Right atrium auricular region (tissue), 2 donors: ENCODE measurements around the gene RNPS1. TPM values are rescaled to one million over a fixed set of nuclear protein-coding genes. Genes with fewer than 3 reads are reported as not detected.
A peak's percentile ranks its signal among the peaks of the same experiment; 100 is the strongest.

ENCODE experiments used
- DNase-seq: peaks from one replicate; pipeline ENCODE4 v3.0.0-alpha.2; 2019; ENCODE audit warnings: low spot score
- H3K27ac ChIP-seq, 2 donors: fragments of 200-600 bp; sonication (generic); 1 replicate in 1 of 2; 2 replicates in 1 of 2; pipeline ENCODE4 v1.5.1; 2016 to 2019
- H3K27me3 ChIP-seq, 2 donors: fragments of 200-600 bp; sonication (generic); one replicate each; pipeline versions ENCODE4 v1.5.1 to v1.6.0; 2017 to 2019
- H3K36me3 ChIP-seq: fragments of 200-600 bp; sonication (generic); one replicate; pipeline ENCODE4 v1.5.1; 2016
- H3K4me1 ChIP-seq, 2 donors: fragments of 200-600 bp; sonication (generic); one replicate each; pipeline versions ENCODE4 v1.5.1 to v1.6.0; 2017 to 2019
- H3K4me3 ChIP-seq, 2 donors: fragments of 200-600 bp; sonication (generic); 1 replicate in 1 of 2; 2 replicates in 1 of 2; pipeline ENCODE4 v1.5.1; 2017 to 2019; ENCODE audit warnings: mild to moderate bottlenecking in 1 of 2, moderate library complexity in 1 of 2
- H3K9me3 ChIP-seq, 2 donors: fragments of 200-600 bp; sonication (generic); one replicate each; pipeline ENCODE4 v1.5.1; 2019
- CTCF ChIP-seq, 2 donors: fragments of 200-600 bp; sonication (generic); IDR thresholded peaks; one replicate each; pipeline ENCODE4 v1.5.1; 2019; ENCODE audit warnings: antibody characterized with exemption in 2 of 2
- total RNA-seq, 2 donors: library from RNA; depleted of rRNA; stranded (reverse); fragments of >200 nt; gene quantifications; one replicate each; pipeline ENCODE4 v1.1.0, GENCODE V29; 2016

RNPS1 gene
- 100 to 1,000 TPM in 1 of 2 donors, 10 to 100 TPM in 1; 93.6 to 124 TPM for total RNA-seq

GRCh38 chr16:2267913-2268666, at the start of gene RNPS1:
Gene RNPS1, minus strand, starts transcription at chr16:2268126. Its CDS starts 3,483 bp downstream, at chr16:2264643.
- Histone ChIP-seq H3K4me1 (peaks cover 0 to 36% of the 10 kb centered on the region in 2 donors), H3K9me3 (no peaks in the 10 kb centered on the region), H3K27me3 (no peaks in the 10 kb centered on the region), H3K36me3 (peaks cover 16% of the 10 kb centered on the region), H3K4me3 (peak within 1 kb of the TSS; percentile 57 to 90), H3K27ac (peak within 1 kb of the TSS; percentile 95)
- no peak for TF ChIP-seq CTCF (IDR thresholded peaks at IDR 0.05)
- peak; percentile 97 for DNase-seq

GRCh38 chr16:2317231-2318020, 49.5 kb upstream of the RNPS1 start:
- no peak for DNase-seq
- Histone ChIP-seq H3K36me3 (peaks cover 12% of the 10 kb centered on the region), H3K27ac (no peak overlapping the region), H3K9me3 (no peaks in the 10 kb centered on the region), H3K4me3 (no peak overlapping the region), H3K27me3 (no peaks in the 10 kb centered on the region), H3K4me1 (no peaks in the 10 kb centered on the region)
- no peak for TF ChIP-seq CTCF (IDR thresholded peaks at IDR 0.05)

GRCh38 chr16:2308089-2308962, 40.4 kb upstream of the RNPS1 start:
- Histone ChIP-seq H3K4me3 (no peak overlapping the region), H3K9me3 (no peaks in the 10 kb centered on the region), H3K27me3 (no peaks in the 10 kb centered on the region), H3K27ac (no peak overlapping the region), H3K4me1 (no peaks in the 10 kb centered on the region), H3K36me3 (peaks cover 7% of the 10 kb centered on the region)
- DNase-seq = no peak
- TF ChIP-seq CTCF (IDR thresholded peaks at IDR 0.05) = no peak

- H3K27ac ChIP-seq = no peak overlapping the region
- DNase-seq = no peak
- TF ChIP-seq CTCF (IDR thresholded peaks at IDR 0.05) = no peak
- H3K4me3 ChIP-seq = no peak overlapping the region
- H3K27me3 ChIP-seq = no peaks in the 10 kb centered on the region
- H3K36me3 ChIP-seq = peaks cover 7% of the 10 kb centered on the region
- H3K9me3 ChIP-seq = no peaks in the 10 kb centered on the region
- H3K4me1 ChIP-seq = no peaks in the 10 kb centered on the region
Measured at GRCh38 chr16:2299915-2300192, 31.9 kb upstream of the RNPS1 start.

- TF ChIP-seq CTCF (IDR thresholded peaks at IDR 0.05) = no peak
- no peaks in the 10 kb centered on the region for H3K4me1 ChIP-seq
- no peak for DNase-seq
- H3K27ac ChIP-seq = no peak overlapping the region
- no peaks in the 10 kb centered on the region for H3K27me3 ChIP-seq
- no peak overlapping the region for H3K4me3 ChIP-seq
- H3K9me3 ChIP-seq = no peaks in the 10 kb centered on the region
- peaks cover 7% of the 10 kb centered on the region for H3K36me3 ChIP-seq
Measured at GRCh38 chr16:2299121-2299914, 31.4 kb upstream of the RNPS1 start.
